K562 (cell line): ENCODE data around the gene ZNF48. TPM values are rescaled to one million over a fixed set of nuclear protein-coding genes. Genes with fewer than 3 reads are reported as not detected.
A peak's percentile ranks its signal among the peaks of the same experiment; 100 is the strongest.

Experiments
- BMI1 ChIP-seq: fragments of 150-350 bp; IDR thresholded peaks from 2 replicates; pipeline ENCODE4 v1.6.1; 2014; ENCODE audit warnings: low read length
- EP300 ChIP-seq: IDR thresholded peaks from 2 replicates; pipeline ENCODE4 v1.6.1; 2012; ENCODE audit warnings: low read length, improper control_type of control experiment
- ESRRA ChIP-seq: fragments of 450-650 bp; IDR thresholded peaks from 2 replicates; pipeline ENCODE4 v1.6.1; 2014; ENCODE audit warnings: low read depth, mild to moderate bottlenecking, moderate library complexity, borderline replicate concordance
- IRF2 ChIP-seq: sonication (generic); formaldehyde crosslinking; IDR thresholded peaks from 2 replicates; pipeline ENCODE4 v1.8.1; 2022; ENCODE audit warnings: mild to moderate bottlenecking, missing genetic modification reagents
- MTA2 ChIP-seq: fragments of 450-650 bp; IDR thresholded peaks from 2 replicates; pipeline ENCODE4 v1.6.1; 2016; ENCODE audit warnings: low read depth
- NR2C2 ChIP-seq, 2 experiments: fragments of 200-800 bp in 1 of 2; sonication (Bioruptor generic) in 1 of 2; sonication (generic) in 1 of 2; formaldehyde crosslinking in 1 of 2; IDR thresholded peaks; 2 replicates each; pipeline versions ENCODE4 v1.6.1 to v1.8.0; 2016 to 2022; ENCODE audit warnings: mild to moderate bottlenecking in 1 of 2, missing compliant biosample characterization in 1 of 2, missing genetic modification characterization in 1 of 2, missing genetic modification reagents in 1 of 2
- RFX1 ChIP-seq: fragments of 450-650 bp; IDR thresholded peaks from 2 replicates; pipeline ENCODE4 v1.6.1; 2016; ENCODE audit warnings: mild to moderate bottlenecking, moderate library complexity
- ZFP1 ChIP-seq: fragments of 450-650 bp; formaldehyde crosslinking; IDR thresholded peaks from 2 replicates; pipeline ENCODE4 v1.4.0; 2020; ENCODE audit warnings: mild to moderate bottlenecking, mixed read lengths
- ZNF239 ChIP-seq: fragments of 250-450 bp; sonication (Bioruptor Pico); IDR thresholded peaks from 2 replicates; pipeline ENCODE4 v1.4.0; 2020; ENCODE audit warnings: mild to moderate bottlenecking
- polyA plus RNA-seq, 8 experiments: library from polyadenylated mRNA; depleted of rRNA in 4 of 8; stranded (reverse) in 5 of 8; unstranded in 3 of 8; fragments of >200 nt; fragmentation: Nextera tagmentation in 2 of 8; fragmentation: Illumina TruSeq in 1 of 8; extraction: Ambion mirVana in 2 of 8; extraction: Trizol in 1 of 8; gene quantifications; 2 replicates each; pipeline versions ENCODE4 v1.2.1 to v1.2.3, GENCODE V29; 2011 to 2014; ENCODE audit warnings: inconsistent platforms in 1 of 8, missing spikeins in 1 of 8
- total RNA-seq, 7 experiments: library from RNA; depleted of rRNA in 6 of 7; stranded (reverse); fragments of >200 nt in 6 of 7; fragmentation: Illumina TruSeq in 2 of 7; extraction: Trizol in 2 of 7; gene quantifications; 2 replicates each; pipeline versions ENCODE4 v1.2.1 to v1.2.3, GENCODE V29; 2011 to 2021; ENCODE audit warnings: low replicate concordance in 1 of 7
- TF ChIP-seq, protein P1 (sequence below): sonication (generic); formaldehyde crosslinking; IDR thresholded peaks from 2 replicates; pipeline ENCODE4 v1.5.0; 2020; ENCODE audit warnings: missing genetic modification reagents
- TF ChIP-seq, protein P2 (sequence below): fragments of 250-450 bp; sonication (Bioruptor Pico); IDR thresholded peaks from 2 replicates; pipeline ENCODE4 v1.4.0; 2020
- TF ChIP-seq, protein P3 (sequence below): fragments of 250-450 bp; sonication (Bioruptor Pico); IDR thresholded peaks from 2 replicates; pipeline ENCODE4 v1.5.0; 2020; ENCODE audit warnings: mild to moderate bottlenecking, borderline replicate concordance

ZNF48 gene
- total and polyA plus RNA-seq, 9 of the 15 experiments (the other 6 are each of a cell fraction or from before 2014, with no cell fraction given): 0.38 to 11.6 (median 4.7) TPM

DNA sequence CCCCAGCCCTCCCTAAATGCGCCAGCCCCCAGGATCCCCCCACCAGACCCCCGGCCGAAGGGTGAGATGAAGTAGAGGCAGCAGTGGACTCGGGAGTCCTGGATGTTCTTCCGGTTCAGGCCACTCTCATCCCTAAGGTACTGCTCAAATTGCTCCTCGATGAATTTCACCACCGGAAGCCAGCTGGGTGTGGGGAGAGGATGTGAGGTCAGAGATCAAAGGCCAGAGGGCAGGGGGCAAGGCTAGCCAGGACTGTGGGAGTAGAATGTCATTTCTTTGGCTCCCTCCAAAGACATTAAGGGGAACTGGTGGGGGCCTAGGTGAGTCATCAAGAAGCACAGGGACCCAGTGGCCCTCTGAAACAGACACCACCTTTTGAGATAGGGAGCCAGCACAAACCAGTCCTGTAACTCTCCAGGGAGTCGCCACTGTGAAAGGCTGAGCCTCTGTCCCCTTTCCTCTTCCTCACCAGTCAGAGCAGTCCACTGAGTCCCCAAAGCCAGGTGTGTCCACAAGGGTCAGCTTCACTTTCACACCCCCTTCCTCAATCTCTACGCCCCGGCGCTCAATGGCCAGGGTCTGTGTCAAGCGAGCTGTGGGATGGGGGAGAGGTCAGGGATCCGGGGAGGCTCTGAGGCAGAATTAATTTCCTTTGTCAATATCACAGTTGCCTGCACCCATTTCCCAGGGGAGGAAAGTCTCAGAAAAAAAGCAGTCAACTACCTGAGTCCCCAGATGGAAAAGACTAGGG lies 13.8 kb upstream of the ZNF48 start (continued):
- TF ChIP-seq, protein P1, sequence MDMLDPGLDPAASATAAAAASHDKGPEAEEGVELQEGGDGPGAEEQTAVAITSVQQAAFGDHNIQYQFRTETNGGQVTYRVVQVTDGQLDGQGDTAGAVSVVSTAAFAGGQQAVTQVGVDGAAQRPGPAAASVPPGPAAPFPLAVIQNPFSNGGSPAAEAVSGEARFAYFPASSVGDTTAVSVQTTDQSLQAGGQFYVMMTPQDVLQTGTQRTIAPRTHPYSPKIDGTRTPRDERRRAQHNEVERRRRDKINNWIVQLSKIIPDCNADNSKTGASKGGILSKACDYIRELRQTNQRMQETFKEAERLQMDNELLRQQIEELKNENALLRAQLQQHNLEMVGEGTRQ (CRISPR knock-in tag): no peak
- TF ChIP-seq ZNF239 (CRISPR knock-in tag): no peak
- TF ChIP-seq NR2C2 (CRISPR knock-in tag; IDR thresholded peaks at IDR 0.05): peak; percentile 96
- peak; percentile 98 for TF ChIP-seq NR2C2 (tag; IDR thresholded peaks at IDR 0.05)
- TF ChIP-seq RFX1: no peak
- TF ChIP-seq EP300: peak; percentile 57; the same call in 1 of the 2 replicates
- peak; percentile 77 for TF ChIP-seq MTA2
- TF ChIP-seq, protein P2, sequence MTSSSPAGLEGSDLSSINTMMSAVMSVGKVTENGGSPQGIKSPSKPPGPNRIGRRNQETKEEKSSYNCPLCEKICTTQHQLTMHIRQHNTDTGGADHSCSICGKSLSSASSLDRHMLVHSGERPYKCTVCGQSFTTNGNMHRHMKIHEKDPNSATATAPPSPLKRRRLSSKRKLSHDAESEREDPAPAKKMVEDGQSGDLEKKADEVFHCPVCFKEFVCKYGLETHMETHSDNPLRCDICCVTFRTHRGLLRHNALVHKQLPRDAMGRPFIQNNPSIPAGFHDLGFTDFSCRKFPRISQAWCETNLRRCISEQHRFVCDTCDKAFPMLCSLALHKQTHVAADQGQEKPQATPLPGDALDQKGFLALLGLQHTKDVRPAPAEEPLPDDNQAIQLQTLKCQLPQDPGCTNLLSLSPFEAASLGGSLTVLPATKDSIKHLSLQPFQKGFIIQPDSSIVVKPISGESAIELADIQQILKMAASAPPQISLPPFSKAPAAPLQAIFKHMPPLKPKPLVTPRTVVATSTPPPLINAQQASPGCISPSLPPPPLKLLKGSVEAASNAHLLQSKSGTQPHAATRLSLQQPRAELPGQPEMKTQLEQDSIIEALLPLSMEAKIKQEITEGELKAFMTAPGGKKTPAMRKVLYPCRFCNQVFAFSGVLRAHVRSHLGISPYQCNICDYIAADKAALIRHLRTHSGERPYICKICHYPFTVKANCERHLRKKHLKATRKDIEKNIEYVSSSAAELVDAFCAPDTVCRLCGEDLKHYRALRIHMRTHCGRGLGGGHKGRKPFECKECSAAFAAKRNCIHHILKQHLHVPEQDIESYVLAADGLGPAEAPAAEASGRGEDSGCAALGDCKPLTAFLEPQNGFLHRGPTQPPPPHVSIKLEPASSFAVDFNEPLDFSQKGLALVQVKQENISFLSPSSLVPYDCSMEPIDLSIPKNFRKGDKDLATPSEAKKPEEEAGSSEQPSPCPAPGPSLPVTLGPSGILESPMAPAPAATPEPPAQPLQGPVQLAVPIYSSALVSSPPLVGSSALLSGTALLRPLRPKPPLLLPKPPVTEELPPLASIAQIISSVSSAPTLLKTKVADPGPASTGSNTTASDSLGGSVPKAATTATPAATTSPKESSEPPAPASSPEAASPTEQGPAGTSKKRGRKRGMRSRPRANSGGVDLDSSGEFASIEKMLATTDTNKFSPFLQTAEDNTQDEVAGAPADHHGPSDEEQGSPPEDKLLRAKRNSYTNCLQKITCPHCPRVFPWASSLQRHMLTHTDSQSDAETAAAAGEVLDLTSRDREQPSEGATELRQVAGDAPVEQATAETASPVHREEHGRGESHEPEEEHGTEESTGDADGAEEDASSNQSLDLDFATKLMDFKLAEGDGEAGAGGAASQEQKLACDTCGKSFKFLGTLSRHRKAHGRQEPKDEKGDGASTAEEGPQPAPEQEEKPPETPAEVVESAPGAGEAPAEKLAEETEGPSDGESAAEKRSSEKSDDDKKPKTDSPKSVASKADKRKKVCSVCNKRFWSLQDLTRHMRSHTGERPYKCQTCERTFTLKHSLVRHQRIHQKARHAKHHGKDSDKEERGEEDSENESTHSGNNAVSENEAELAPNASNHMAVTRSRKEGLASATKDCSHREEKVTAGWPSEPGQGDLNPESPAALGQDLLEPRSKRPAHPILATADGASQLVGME (CRISPR knock-in tag): no peak
- TF ChIP-seq BMI1: no peak
- TF ChIP-seq, protein P3, sequence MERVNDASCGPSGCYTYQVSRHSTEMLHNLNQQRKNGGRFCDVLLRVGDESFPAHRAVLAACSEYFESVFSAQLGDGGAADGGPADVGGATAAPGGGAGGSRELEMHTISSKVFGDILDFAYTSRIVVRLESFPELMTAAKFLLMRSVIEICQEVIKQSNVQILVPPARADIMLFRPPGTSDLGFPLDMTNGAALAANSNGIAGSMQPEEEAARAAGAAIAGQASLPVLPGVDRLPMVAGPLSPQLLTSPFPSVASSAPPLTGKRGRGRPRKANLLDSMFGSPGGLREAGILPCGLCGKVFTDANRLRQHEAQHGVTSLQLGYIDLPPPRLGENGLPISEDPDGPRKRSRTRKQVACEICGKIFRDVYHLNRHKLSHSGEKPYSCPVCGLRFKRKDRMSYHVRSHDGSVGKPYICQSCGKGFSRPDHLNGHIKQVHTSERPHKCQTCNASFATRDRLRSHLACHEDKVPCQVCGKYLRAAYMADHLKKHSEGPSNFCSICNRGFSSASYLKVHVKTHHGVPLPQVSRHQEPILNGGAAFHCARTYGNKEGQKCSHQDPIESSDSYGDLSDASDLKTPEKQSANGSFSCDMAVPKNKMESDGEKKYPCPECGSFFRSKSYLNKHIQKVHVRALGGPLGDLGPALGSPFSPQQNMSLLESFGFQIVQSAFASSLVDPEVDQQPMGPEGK (CRISPR knock-in tag): no peak
- TF ChIP-seq ZFP1 (CRISPR knock-in tag): no peak
- TF ChIP-seq IRF2 (CRISPR knock-in tag): no peak
- TF ChIP-seq ESRRA: no peak
